ENCODE data around the gene MS4A18.

MS4A18 gene

DNA sequence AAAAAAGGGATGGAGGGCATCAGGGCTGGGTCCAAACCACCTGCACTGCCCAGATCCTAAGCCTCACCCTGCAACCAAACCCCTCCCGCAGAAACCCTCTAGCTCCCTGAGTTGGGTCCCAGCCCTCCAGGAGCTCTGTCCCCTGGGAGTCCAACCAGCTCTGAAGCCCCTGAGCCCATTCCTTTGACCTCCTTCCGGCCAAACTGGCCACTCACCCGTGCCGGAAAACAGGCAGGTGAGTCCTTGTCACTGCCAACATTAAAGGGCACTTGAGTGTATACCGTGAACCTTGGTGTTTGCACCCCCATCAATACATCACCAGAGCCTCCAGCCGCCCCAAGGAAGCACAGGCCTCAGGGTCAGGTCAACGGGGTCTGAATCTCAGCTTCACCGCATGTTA lies 43.7 kb downstream of the MS4A18 start:
- DNase-seq: no peak

DNA sequence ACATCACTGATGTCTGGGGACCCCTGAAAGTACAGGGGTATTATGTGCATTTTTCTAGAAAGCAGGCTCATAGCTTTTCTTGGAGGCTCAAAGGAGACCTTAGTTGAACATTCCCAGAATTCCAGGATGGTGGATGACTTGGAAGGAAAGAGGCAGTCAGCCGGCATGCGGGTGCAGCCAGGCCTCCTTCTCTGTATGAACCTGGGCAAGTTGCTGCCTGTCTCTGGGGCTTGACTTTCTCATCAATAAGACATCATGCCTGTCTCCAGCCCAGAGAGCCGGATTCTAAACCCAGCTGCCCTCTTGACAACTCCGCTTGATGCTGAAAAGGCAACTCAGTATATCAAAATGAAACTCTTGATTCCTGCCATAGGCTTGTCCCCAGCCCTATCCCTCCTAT lies 44.8 kb downstream of the MS4A18 start:
- no peak for DNase-seq

DNA sequence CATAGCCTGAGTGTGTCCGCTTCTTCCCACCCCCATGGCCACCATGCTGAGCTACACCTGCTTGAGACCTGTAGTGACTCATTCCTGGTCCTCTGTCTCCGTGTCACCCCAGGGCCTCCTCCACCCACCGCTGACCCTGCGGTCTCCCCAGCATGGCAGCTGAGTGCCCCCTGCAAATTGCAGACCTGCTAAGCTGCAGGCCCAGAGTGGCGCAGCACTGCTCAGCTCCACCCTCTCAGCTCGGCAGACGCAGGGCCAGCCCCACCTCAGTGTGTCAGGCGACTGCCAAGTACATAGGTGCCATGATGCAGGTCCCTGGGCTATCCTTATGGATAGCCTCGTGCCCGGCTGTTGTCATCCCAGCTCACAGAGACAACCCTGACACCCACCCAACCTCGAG lies 45.3 kb downstream of the MS4A18 start:
- no peak for DNase-seq

DNA sequence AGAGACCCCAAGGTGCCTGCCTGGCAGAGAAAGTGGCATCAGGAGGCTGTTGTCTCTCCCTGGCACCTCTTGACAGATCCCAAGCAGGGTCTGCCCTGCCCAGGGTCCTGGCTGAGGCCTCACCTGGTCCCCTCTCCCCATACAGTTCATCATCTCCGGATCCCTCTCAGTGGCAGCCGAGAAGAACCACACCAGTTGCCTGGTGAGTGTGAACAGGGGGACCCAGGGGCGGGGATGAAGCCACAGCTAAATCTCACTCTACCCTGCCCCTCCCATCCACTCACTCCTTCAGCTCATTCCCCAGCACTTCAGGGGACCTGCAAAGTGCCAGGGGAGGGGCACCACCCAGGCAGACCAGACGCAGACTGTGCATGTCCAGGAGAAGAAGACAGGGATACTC lies 46.6 kb downstream of the MS4A18 start:
- no peak for DNase-seq

DNA sequence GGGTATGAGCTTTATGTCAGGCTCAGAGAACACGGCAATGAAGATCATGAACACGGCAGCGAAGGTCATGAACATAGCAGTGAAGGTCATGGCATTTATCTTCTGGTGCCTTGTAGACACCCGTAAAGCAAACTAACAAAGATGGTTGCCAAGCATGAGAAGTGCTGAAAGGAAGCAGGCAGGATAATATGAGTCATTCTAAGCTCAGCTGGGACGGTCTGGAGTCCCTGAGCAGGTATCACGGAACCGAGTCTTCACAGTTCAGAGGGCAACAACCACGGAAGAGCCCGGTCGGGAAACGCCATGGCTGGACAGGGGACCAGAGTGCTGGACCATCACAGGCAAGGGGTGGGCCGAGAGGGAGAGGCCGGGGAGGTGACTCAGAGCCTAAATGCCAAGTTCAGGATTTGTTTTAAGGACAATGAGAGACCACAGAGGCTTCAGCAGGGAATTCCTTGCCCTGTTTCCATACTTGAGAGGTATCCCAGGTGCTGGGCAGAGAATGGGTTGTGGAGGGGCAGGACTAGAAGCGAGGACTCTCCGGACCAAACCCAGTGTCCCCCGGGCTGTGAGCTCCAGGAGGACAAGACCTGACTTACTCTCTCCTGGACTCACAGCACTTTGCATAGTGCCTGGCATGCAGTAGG lies 47.5 kb downstream of the MS4A18 start:
- no peak for DNase-seq

DNA sequence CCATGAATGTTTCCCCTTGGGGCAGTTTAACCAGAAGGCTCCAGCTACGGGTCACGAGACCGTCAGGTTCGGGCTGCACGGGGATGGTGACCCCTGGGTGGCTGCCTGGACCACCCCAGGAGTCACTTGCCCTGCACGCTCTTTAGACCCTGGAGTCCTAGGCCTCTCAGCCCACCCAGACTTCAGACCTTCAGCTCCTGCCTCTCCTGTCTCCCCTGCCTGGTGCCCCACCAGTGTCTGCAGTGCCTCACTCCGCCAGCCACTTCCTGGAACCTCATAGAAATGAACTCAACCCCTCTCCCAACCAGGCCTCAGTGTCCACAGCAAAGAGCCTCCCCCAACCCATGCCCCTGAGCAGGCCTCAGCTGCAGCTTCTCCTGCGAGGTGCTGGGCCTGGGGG lies 48.1 kb downstream of the MS4A18 start:
- no peak for DNase-seq

DNA sequence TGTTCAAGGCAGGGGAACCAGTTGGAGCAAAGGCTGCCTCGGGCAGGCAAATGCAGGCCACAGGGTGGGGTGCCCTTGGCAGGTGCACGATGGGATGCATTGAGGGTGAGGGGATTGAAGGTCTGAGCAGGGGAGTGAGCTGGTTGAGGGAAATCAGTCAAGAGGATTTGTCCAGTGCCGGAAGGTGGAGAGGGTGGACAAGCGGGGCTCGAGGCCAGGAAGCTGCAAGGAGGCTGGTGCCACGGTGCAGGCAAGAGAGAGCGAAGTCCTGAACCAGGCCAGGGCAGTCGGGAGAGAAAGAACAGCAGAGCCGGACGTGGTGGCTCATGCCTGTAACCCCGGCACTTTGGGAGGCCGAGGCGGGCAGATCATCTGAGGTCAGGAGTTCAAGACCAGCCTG lies 50.2 kb downstream of the MS4A18 start:
- DNase-seq: no peak

DNA sequence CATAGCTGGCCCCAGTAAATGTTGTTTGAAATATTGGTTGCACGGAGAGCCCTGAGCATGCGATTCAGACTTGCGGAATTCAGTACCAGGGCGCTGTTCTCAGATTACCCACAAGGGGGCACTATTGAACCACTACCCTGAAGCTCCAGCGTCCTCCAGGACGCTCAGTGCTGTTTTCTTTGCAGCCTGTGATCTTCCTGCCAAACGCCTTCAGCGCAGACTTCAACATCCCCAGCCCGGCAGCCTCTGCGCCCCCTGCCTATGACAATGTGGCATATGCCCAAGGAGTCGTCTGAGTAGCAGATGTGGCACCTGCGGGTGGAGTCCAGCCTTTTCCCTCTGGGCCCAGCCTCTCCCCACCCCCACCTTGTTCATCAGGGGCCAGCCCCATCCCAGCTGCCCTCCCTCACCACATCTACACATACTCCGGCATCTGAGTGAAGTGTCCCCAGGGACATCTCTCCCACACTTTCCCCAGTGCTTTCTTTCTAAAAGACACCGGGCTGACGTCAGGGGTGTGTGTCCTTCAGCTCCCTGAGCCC lies 51.0 kb downstream of the MS4A18 start:
- DNase-seq: peak; percentile 82 to 88

DNA sequence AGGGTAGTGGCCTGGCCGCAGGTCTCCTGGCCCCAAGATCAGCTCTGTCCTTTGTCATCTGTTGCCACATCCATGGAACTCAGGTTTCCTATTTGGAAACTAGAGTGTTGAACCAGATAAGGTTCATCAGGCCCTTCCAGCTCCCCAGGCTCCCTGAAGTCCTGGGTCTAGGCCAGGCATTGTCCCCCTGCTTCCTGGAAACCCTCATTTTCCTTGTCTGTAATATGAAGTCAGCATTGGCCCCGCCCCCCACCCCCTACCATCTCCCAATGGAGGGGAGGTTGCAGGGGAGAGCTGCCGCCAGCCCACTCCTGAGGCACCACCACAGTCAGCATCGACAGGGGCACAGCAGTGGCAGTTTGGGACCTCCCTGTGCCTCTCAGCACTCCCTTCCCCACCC lies 51.6 kb downstream of the MS4A18 start:
- DNase-seq: no peak

DNA sequence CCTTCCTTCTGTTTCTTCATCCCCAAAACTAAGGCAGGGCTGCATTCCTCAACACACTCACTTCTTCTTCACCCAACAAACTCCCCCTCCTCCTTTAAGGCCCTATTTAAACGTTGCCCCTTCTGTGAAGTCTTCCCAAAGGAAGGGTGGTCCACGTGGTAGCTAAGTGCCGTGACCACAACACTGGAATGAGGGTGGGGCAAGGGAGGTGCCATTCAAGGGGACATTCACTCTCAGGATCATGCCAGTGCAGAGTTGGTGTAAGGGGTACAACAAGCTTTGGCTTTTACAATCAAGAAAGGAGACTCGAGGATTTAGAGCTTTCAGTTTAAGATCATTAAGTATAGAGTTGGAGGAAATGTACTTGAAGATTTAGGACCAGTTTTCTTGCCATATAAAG lies 52.6 kb downstream of the MS4A18 start:
- no peak for DNase-seq

DNA sequence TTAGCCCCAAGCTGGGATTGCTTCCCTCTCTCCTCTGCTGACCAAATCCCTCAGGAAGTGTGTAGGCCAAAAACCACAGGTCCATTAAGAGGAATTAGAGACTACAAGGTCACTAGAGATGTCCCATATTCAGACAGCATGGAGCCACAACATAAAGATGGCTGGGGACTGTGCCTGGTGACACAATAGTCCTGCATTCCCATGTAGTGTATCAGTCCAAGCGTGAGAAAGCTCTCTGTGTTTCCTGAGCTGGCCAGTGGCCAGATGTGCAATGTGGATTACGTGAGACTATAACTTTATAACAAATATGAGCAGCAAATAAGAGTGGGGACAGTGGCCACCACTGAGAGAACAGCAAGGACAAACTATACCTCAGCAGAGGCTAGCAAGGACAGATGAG lies 53.1 kb downstream of the MS4A18 start:
- DNase-seq: no peak

DNA sequence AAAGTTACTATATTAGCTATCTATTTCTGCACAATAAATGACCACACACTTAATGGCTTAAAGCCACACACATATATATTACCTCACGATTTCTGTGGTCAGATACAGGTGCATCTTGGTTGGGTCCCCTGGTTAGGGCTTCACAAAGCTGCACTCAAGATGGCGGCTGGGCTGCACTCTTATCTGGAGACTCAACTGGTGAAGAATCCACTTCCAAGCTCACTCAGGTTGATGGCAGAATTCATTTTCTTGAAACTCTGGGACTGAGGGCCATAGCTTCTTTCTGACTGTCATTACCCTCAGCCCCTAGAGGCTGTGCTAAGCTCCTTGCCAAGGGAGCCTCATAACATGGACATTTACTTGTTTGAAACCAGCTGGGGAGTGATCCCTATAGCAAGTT lies 55.5 kb downstream of the MS4A18 start:
- no peak for DNase-seq

DNA sequence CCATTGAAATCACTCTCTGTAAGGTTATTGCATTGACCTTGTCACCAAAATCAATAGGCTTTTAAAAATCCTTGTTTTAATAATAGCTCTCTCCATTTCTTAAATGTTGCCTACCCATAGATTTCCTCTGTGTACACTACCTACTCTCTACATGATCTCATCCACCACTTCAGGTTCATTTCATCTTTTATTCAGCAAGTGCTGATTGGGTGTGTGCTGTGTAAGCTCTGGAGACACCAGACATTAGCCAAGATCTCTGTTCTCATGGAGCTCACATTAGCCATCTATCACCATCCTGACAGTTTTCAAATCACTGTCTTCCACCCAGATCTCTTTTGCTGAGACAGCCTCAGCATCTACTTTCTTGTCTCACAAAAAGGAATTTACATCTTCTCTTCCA lies 56.3 kb downstream of the MS4A18 start:
- no peak for DNase-seq

DNA sequence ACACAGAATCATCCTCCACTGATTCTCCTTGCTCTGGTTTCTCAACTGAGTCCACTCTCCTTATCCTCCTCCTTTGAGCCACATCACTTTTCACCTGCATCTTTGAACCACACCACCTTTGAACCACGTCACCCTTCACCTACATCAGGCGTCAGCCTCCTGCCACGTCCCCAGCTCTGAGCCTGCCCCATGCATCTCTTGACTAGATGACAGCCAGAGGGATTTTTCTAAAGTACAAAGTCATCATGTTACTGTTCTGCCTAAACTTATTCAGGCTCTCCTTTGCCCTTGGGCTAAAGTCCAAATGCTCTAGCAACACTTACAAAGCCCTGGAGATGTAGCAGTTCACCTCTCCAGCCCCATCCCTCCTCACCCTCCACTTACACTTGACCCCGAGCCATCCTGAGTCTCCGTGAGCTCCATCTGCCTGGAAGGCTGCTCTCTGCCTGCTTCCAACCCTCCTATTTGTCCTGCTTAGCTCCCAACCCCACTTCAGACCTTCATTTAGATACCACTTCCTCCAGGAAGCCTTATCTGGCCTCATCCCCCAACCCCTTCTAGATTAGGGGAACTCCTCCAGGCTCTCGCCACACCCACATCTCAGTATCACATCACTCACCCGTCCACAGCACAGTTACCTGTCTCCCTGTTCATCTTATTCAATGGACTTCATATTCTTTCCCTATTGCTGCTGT lies 56.9 kb downstream of the MS4A18 start:
- no peak for DNase-seq

DNA sequence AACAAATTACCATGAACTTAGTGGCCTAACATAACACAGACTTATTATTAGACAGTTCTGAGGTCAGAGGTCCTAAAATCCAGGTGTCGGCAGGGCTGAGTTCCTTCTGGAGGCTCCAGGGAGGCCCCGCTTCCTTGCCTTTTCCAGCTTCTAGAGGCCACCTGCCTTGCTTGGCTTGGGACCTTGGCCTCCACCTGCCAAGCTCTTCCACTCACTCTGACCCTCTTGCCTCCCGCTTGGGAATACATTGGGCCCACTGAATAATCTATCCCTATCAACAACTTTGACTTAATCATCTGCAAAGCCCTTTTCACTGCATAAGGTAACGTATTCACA lies 57.4 kb downstream of the MS4A18 start:
- DNase-seq: no peak

DNA sequence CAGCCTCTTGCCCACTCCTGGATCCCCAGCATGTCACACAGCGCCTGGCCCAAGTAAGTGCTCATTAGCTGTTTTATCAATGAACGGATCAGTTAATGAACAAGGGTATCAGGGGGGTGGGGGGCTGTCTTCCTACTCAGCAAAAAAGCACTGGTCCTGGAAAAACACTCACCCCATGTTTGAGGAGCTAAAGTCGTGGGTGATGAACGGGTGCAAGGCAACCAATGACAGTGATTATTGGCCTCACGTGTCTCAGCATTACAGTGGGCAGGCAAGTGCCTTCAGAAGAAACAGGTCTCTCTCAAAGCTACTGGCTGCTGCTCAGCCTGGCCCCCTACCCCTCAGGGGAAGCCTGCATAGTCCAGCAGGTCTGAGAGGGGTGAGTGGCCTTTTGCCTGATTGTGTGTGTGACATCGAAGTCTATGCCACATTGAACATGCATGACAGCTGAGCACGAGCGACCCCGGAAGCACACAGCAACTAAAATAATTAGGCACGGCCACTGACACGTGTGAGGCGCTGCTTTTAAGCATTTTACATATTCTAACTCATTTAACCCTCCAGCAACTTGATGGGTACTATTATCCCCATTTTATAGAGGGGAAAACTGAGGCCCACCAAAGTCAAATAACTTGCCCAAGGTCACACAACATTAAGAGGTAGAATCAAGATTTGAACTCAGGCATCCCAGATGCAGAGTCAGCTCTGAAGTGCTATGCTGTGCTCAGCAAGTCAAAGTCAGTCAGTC lies 58.0 kb downstream of the MS4A18 start:
- no peak for DNase-seq

DNA sequence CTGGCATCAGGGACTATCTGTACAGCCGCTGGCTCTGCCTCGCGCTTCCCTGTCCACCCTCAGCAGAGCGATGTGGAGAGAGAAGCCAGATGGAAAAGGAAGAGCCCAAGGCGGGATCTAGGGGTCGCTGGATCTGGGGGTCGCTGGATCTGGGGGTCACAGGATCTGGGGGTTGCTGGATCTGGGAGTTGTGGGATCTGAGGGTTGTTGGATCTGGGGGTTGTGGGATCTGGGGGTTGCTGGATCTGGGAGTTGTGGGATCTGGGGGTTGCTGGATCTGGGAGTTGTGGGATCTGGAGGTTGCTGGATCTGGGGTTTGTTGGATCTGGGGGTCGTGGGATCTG lies 58.6 kb downstream of the MS4A18 start:
- no peak for DNase-seq

DNA sequence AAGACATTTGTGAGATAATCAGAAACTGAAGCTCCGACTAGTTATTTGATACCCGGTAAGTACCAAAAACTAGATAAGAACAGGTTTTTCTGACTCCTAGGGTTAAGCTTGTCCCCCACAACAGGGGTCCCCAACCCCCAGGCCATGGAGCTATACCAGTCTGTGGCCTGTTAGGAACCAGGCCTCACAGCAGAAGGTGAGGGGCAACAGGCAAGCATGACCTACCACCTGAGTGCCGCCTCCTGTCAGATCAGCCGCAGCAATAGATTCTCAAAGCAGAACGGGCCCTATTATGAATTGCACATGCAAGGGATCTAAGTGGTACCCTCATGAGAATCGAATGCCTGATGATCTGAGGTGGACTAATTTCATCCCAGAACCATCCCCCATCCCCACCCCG lies 59.4 kb downstream of the MS4A18 start:
- no peak for DNase-seq

DNA sequence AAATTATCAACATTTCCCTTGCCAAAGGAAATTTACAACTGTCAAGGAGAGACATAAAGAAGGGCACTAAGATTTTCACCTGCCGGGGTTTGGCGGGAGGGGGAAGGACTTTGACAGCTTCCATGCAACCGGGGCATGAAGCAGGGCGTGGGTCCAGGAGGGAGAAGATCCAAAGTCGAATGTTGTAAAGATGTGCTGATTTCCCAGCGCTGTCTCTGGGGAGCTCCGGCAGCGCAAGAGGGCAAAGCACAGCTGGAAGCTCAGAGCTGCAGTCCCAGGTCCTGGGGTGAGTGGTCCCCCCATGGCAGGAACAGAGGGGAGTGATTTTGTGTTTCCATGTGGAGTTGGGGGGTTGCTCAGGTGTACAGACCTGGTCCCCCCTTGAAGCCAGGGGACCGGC lies 60.6 kb downstream of the MS4A18 start, which contains the start of gene MS4A10:
MS4A10 (plus strand) TSS at position 198 of the 400 bp plus-strand sequence. CDS start 5,003 bp downstream, outside the sequence.
- no peak for DNase-seq

DNA sequence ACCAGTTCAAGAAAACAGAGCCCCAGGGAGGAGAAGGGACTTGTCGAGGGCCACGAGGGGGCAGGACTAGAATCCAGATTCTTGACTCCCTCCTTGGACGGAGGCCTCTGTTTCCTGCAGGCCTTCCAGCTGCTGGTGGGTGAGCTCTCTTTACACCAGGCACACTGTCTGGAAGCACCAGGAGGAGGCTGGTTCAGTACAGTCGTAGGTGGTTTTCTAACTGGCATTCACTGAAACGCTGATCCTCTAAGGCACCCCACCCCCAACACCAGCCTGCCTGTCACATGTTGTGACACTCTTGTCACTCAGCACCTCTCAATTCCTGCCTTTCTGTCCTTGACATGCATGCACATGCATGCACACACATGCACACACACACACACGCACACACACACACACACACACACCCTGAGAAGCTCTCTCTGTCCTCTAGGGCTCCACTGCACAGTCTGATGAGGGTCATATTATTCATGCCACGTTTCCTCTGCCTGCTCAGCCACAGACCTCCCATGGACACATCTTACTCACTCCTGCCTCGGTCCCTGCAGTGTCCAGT lies 61.4 kb downstream of the MS4A18 start:
- no peak for DNase-seq

DNA sequence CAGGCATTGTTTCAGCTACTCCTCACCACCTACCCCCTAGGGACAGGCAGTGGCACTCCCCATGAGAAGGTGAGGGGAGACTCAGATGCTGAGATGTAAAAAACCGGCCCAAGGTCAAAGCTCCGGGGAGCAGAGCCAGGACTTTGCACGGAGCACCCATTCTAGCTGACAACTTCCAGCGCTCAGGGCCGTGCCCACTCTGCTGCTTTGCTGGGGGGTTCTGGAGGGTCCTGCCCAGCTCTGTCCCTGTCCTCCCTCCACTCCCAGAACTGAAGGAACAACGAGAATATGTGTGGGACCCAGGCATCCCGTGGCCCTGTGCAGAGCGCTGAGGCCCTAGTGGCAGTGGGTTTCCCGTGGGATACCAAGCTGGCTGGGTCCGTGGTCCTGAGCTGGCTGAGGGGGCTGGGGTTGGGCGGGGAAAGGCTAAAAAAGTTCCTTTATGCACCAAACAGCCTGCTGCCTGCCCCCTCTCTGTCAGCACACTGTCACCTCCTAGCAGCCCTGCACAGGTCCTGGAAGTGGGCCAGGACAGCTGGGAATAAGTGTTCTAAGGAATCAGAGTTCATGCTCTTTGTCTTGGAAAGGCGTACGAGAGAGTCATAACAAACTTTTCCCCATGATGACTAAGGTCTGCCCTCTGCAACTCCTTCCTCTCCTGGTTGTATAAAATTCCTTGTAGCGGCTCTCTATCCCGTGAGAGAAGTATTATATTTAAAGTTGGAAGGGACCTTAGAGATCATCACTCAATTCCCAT lies 62.5 kb downstream of the MS4A18 start:
- DNase-seq: no peak

DNA sequence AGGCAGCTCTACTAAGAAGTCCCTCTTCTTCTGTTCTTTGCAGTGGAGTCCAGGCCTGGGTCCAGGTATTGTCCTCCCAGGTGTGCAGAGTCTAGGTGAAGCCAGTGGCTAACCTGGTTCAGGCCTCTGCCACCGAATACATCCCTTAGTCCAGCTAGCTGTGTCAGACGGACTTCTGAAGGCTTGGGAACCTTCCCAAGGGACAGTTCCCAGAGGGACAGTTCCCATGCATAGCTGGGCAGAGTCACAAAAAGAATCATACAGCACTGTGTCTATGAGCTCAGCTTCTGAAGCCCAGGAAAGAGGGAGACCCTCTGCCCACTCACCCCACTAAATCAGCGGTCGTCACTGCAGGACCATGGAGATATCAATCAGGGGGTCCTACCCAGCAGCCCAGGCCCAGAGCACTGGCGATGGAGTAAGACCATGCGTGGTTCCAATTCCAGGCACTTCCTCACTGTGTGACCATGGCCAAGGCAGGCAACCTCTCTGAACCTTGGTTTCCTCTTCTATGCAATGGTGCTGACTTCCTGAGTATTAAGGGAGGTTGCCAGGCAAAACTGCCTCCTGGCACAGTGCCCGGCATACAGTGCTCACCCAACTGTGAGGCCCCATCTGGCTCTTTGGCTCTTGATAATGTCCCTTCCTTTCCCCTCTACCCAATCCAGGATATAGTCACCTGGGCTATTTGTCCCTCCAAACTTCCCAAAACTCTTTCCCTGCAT lies 64.0 kb downstream of the MS4A18 start:
- DNase-seq: peak; percentile 57 to 85
